ENCODE measurements around the gene RIPOR3. TPM values are rescaled to one million over a fixed set of nuclear protein-coding genes. Genes with fewer than 3 reads are reported as not detected.

The RIPOR3 gene
- total and polyA plus RNA-seq, 2 experiments from 2014 or later: 5.6 to 5.7 TPM

- H2AFZ ChIP-seq: no peak overlapping the region
- no peak for DNase-seq (ENCODE audit: low spot score)
- H3K4me2 ChIP-seq: no peak overlapping the region
- no peaks in the 10 kb centered on the region for H3K4me1 ChIP-seq (ENCODE audit: insufficient read depth)
- no peaks in the 10 kb centered on the region for H3K9me2 ChIP-seq (replicated peaks; ENCODE audit: insufficient read depth)
- no peaks in the 10 kb centered on the region for H3K27me3 ChIP-seq
- WGBS (ENCODE audit: low lambda C conversion rate, missing lambda C conversion rate): 93% methylated on average over 21 of the region's 21 CpGs
- no peaks in the 10 kb centered on the region for H3K9me3 ChIP-seq (ENCODE audit: low read depth)
- H3K4me3 ChIP-seq: no peak overlapping the region
- no peak overlapping the region for H3K27ac ChIP-seq
- no peak for TF ChIP-seq EZH2 (IDR thresholded peaks at IDR 0.05; ENCODE audit: borderline replicate concordance)
- H3K79me2 ChIP-seq: no peaks in the 10 kb centered on the region
- peaks cover 4% of the 10 kb centered on the region for H3K36me3 ChIP-seq (replicated peaks; ENCODE audit: insufficient read depth, low read depth)
- H4K20me1 ChIP-seq (ENCODE audit: insufficient read depth, poor library complexity, severe bottlenecking): no peaks in the 10 kb centered on the region
Observed at GRCh38 chr20:50580842-50581544, 110.3 kb downstream of the RIPOR3 start.

DNA sequence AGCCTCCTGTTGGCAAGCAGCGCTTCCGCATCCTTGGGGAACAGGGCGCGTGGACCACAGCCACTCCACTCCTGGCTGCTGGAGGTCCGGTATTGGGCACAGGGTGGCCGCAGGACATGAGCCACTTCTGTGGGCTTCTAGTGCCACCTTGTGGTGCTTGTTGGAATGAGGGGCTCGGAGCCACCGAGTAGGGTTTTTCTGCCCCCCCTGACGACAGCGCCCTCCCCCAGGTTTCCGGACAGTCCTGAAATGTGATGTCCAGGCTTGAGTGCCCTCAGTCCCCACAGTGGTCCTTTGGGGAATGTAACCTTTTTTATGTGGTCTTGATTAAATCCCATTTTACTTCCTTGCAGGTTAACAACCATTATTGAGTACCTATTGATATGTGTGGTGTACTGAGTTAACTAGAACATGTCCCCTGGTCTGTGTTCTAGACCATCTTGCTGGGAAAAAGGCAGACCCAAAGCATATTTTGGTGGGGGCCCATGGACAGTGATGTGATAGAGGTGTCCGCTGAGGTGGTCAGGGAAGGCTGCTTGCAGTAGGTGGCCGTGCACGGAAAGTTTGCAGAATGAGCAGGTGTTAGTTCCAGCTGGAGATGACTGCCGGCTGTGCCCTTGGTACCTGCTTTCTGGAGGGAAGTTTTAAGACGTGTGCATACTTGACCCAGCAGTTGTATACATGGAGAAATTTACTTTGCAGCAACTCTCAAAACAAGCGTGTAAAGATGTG lies 111.2 kb downstream of the RIPOR3 start:
- Histone ChIP-seq H3K27ac (no peak overlapping the region), H3K4me3 (no peak overlapping the region), H3K4me1 (ENCODE audit: insufficient read depth) (no peaks in the 10 kb centered on the region), H4K20me1 (ENCODE audit: insufficient read depth, poor library complexity, severe bottlenecking) (no peaks in the 10 kb centered on the region), H3K36me3 (replicated peaks; ENCODE audit: insufficient read depth, low read depth) (peaks cover 4% of the 10 kb centered on the region), H2AFZ (no peak overlapping the region), H3K27me3 (no peaks in the 10 kb centered on the region), H3K9me2 (replicated peaks; ENCODE audit: insufficient read depth) (no peaks in the 10 kb centered on the region), H3K79me2 (no peaks in the 10 kb centered on the region), H3K9me3 (ENCODE audit: low read depth) (no peaks in the 10 kb centered on the region), H3K4me2 (no peak overlapping the region)
- WGBS (ENCODE audit: low lambda C conversion rate, missing lambda C conversion rate): 57% methylated on average over 17 of the region's 17 CpGs
- TF ChIP-seq EZH2 (IDR thresholded peaks at IDR 0.05; ENCODE audit: borderline replicate concordance) (no peak), EZH2phosphoT487 (IDR thresholded peaks at IDR 0.05; ENCODE audit: low read depth, severe bottlenecking, unreplicated experiment) (no peak), CTCF (IDR thresholded peaks at IDR 0.05; ENCODE audit: poor library complexity) (peak; percentile 75)
- peak; percentile 71 for DNase-seq (ENCODE audit: low spot score)

DNA sequence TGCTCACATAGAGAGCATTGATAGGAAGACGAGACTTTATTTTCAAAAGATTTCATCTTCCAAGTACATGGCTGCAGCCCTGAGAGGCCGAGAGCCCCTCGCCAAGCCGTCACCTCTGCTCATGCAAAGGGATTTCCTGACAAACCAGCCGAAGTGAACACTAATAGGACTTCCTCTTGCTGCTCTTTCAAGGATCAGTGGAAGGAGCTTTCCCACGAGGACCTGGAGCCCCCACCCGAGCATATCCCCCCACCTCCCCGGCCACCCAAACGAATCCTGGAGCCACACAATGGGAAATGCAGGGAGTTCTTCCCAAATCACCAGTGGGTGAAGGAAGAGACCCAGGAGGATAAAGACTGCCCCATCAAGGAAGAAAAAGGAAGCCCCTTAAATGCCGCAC lies 111.8 kb downstream of the RIPOR3 start:
- Histone ChIP-seq H3K27me3 (no peaks in the 10 kb centered on the region), H3K9me2 (replicated peaks; ENCODE audit: insufficient read depth) (no peaks in the 10 kb centered on the region), H3K4me1 (ENCODE audit: insufficient read depth) (no peaks in the 10 kb centered on the region), H2AFZ (no peak overlapping the region), H3K4me3 (no peak overlapping the region), H3K36me3 (replicated peaks; ENCODE audit: insufficient read depth, low read depth) (peaks cover 4% of the 10 kb centered on the region), H3K79me2 (no peaks in the 10 kb centered on the region), H4K20me1 (ENCODE audit: insufficient read depth, poor library complexity, severe bottlenecking) (no peaks in the 10 kb centered on the region), H3K9me3 (ENCODE audit: low read depth) (no peaks in the 10 kb centered on the region), H3K4me2 (no peak overlapping the region), H3K27ac (no peak overlapping the region)
- no peak for TF ChIP-seq EZH2phosphoT487 (IDR thresholded peaks at IDR 0.05; ENCODE audit: low read depth, severe bottlenecking, unreplicated experiment)
- no peak for TF ChIP-seq CTCF (IDR thresholded peaks at IDR 0.05; ENCODE audit: poor library complexity)
- no peak for TF ChIP-seq EZH2 (IDR thresholded peaks at IDR 0.05; ENCODE audit: borderline replicate concordance)
- DNase-seq (ENCODE audit: low spot score): no peak
- WGBS (ENCODE audit: low lambda C conversion rate, missing lambda C conversion rate): 91% methylated on average over 10 of the region's 10 CpGs

DNA sequence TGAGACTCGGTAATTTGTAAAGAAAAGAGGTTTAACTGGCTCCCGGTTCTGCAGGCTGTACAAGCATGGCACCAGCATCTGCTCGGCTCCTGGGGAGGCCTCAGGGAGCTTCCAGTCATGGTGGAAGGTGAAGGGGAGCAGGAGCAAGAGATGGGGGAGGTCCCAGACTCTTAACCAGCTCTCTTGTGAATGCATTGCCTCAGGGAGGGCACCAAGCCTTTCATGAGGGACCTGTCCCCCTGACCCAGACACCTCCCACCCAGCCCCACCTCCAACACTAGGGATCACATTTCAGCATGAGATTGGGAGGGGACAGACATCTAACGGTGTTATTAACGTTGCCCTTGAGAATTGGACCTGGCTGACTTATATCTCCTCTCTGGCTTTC lies 112.6 kb downstream of the RIPOR3 start:
- no peak overlapping the region for H3K27ac ChIP-seq
- H2AFZ ChIP-seq: no peak overlapping the region
- no peaks in the 10 kb centered on the region for H3K9me2 ChIP-seq (replicated peaks; ENCODE audit: insufficient read depth)
- no peaks in the 10 kb centered on the region for H4K20me1 ChIP-seq (ENCODE audit: insufficient read depth, poor library complexity, severe bottlenecking)
- H3K4me3 ChIP-seq: no peak overlapping the region
- H3K36me3 ChIP-seq (replicated peaks; ENCODE audit: insufficient read depth, low read depth): peaks cover 4% of the 10 kb centered on the region
- no peak overlapping the region for H3K4me2 ChIP-seq
- no peaks in the 10 kb centered on the region for H3K27me3 ChIP-seq
- H3K79me2 ChIP-seq: no peaks in the 10 kb centered on the region
- H3K4me1 ChIP-seq (ENCODE audit: insufficient read depth): no peaks in the 10 kb centered on the region
- no peaks in the 10 kb centered on the region for H3K9me3 ChIP-seq (ENCODE audit: low read depth)
- no peak for DNase-seq (ENCODE audit: low spot score)
- TF ChIP-seq EZH2phosphoT487 (IDR thresholded peaks at IDR 0.05; ENCODE audit: low read depth, severe bottlenecking, unreplicated experiment) (no peak), CTCF (IDR thresholded peaks at IDR 0.05; ENCODE audit: poor library complexity) (no peak), EZH2 (IDR thresholded peaks at IDR 0.05; ENCODE audit: borderline replicate concordance) (no peak)
- 75% methylated on average over 5 of the region's 5 CpGs for WGBS (ENCODE audit: low lambda C conversion rate, missing lambda C conversion rate)

All from hepatocyte (in vitro differentiated cells).